Astrocyte of the cerebellum (primary cell): Measurements from ENCODE around the gene EFNB1.

Experiments
- DNase-seq: peaks from one replicate; pipeline ENCODE4 v3.0.0-alpha.2; 2011; ENCODE audit warnings: low read depth
- H3K4me3 ChIP-seq: 2 replicates; pipeline ENCODE4 v1.5.1; 2011; ENCODE audit warnings: mild to moderate bottlenecking, low read depth, low read length, moderate library complexity
- CTCF ChIP-seq: IDR thresholded peaks from 2 replicates; pipeline ENCODE4 v1.5.1; 2012; ENCODE audit warnings: low read length, low read depth, moderate library complexity, mild to moderate bottlenecking; ENCODE audit errors: missing control alignments
- in situ Hi-C: cut with HindIII; loops from 2 replicates; pipeline ENCODE4 v1.10.0; 2017; ENCODE audit warnings: low sequenced_read_pairs

Gene EFNB1

GRCh38 chrX:68868316-68868715 is 39.5 kb downstream of the EFNB1 start:
- TF ChIP-seq CTCF = no peak
- no peak for DNase-seq
- no peak overlapping the region for H3K4me3 ChIP-seq
- in situ Hi-C loops = no loop called here

GRCh38 chrX:68868902-68869800 is 40.3 kb downstream of the EFNB1 start:
- TF ChIP-seq CTCF = no peak
- no peak for DNase-seq
- in situ Hi-C loops = no loop called here
- H3K4me3 ChIP-seq = no peak overlapping the region

- DNase-seq = no peak
- TF ChIP-seq CTCF = no peak
- in situ Hi-C loops = no loop called here
- no peak overlapping the region for H3K4me3 ChIP-seq
Measured at GRCh38 chrX:68870357-68870756, 41.5 kb downstream of the EFNB1 start.

GRCh38 chrX:68872171-68872570 is 43.4 kb downstream of the EFNB1 start:
- in situ Hi-C loops = no loop called here
- no peak for DNase-seq
- no peak overlapping the region for H3K4me3 ChIP-seq
- TF ChIP-seq CTCF = no peak

DNA sequence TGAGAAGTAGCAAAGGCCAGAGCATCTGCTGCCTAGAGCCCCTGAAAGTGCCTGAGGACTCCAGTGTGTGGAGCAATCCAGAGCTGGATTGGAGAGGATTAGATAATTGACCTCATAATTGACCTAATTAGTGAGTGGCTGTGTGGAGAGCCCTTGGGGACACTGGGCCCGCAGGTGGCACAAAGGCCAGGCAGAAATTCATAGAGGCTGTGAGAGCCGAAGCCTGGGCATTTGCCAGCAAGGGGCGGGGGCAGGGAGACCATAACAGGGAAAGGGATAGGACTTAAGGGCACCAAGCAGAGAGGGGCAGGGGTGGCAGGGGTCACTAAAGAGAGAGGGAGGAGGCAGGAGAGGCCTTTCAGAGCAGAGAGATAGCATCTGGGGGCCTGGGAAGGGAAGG is 45.3 kb downstream of the EFNB1 start:
- no peak for TF ChIP-seq CTCF
- no peak overlapping the region for H3K4me3 ChIP-seq
- DNase-seq = no peak
- in situ Hi-C loops = no loop called here

- no peak for TF ChIP-seq CTCF
- DNase-seq = no peak
- in situ Hi-C loops = no loop called here
- H3K4me3 ChIP-seq = no peak overlapping the region
Measured at GRCh38 chrX:68876731-68877130, 47.9 kb downstream of the EFNB1 start.

DNA sequence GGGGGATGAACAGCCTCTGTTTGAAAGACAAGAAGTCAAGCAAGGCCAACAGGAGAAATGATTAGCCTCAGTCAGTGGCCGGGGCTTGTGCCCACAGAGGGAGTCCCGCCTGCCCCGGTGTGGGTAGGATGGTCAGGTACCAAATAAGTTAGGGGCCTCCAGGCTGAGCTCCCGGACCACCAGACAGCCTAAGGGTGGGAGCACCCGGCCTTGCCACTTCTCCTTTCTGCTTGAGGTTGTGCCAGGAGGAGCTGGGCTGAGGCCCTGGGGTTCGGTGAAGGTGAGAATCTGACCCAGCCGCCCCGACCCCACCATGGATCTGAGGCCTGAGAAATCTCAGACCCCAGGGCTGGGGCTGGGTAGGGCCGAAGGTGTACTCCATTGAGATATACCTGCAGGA is 48.8 kb downstream of the EFNB1 start:
- DNase-seq = no peak
- in situ Hi-C loops = no loop called here
- TF ChIP-seq CTCF = no peak
- H3K4me3 ChIP-seq = no peak overlapping the region
